ELF-1 (cell line): ENCODE measurements around the gene VPS8.

Source experiments
- DNase-seq: peaks from one replicate; pipeline ENCODE4 v3.0.0-alpha.2; 2016; ENCODE audit warnings: low read depth, low spot score

VPS8 gene

GRCh38 chr3:185051801-185052200 lies 239.8 kb downstream of the VPS8 start:
- no peak for DNase-seq

- peak; percentile 17 for DNase-seq
Observed at GRCh38 chr3:185052631-185053030, 240.7 kb downstream of the VPS8 start.

GRCh38 chr3:185056908-185057307 lies 244.9 kb downstream of the VPS8 start:
- DNase-seq: no peak

- DNase-seq: no peak
Observed at GRCh38 chr3:185057829-185058228, 245.9 kb downstream of the VPS8 start.

- no peak for DNase-seq
Observed at GRCh38 chr3:185058796-185059195, 246.8 kb downstream of the VPS8 start.

- DNase-seq: no peak
Observed at GRCh38 chr3:185059766-185060165, 247.8 kb downstream of the VPS8 start.

GRCh38 chr3:185060655-185061054 lies 248.7 kb downstream of the VPS8 start:
- no peak for DNase-seq

GRCh38 chr3:185062191-185062590 lies 250.2 kb downstream of the VPS8 start:
- DNase-seq: no peak

- no peak for DNase-seq
Observed at GRCh38 chr3:185063431-185063830, 251.5 kb downstream of the VPS8 start.

- DNase-seq: peak; percentile 8
Observed at GRCh38 chr3:185065059-185065458, 253.1 kb downstream of the VPS8 start.

GRCh38 chr3:185066251-185066650 lies 254.3 kb downstream of the VPS8 start:
- DNase-seq: no peak

GRCh38 chr3:185067173-185067572 lies 255.2 kb downstream of the VPS8 start:
- DNase-seq: peak; percentile 79

GRCh38 chr3:185069037-185070030 lies 257.4 kb downstream of the VPS8 start:
- peak; percentile 88 for DNase-seq

- DNase-seq: peak; percentile 78
Observed at GRCh38 chr3:185070491-185071286, 258.7 kb downstream of the VPS8 start.

GRCh38 chr3:185071287-185071800 lies 259.4 kb downstream of the VPS8 start:
- no peak for DNase-seq

GRCh38 chr3:185075547-185075946 lies 263.6 kb downstream of the VPS8 start:
- no peak for DNase-seq

GRCh38 chr3:185076219-185076618 lies 264.3 kb downstream of the VPS8 start:
- no peak for DNase-seq

GRCh38 chr3:185079625-185080024 lies 267.7 kb downstream of the VPS8 start:
- no peak for DNase-seq

GRCh38 chr3:185081521-185081920 lies 269.6 kb downstream of the VPS8 start:
- DNase-seq: no peak

GRCh38 chr3:185082149-185082548 lies 270.2 kb downstream of the VPS8 start:
- no peak for DNase-seq

- DNase-seq: no peak
Observed at GRCh38 chr3:185082829-185083228, 270.9 kb downstream of the VPS8 start.

GRCh38 chr3:185084402-185084801 lies 272.4 kb downstream of the VPS8 start:
- DNase-seq: no peak
